Sigmoid colon (tissue), 4 donors: ENCODE results near the gene CHPF.

Source experiments
- CTCF ChIP-seq, 4 experiments: fragments of 450-650 bp in 3 of 4; fragments of 200-600 bp in 1 of 4; IDR thresholded peaks; one replicate each; pipeline ENCODE4 v1.5.1; 2016 to 2019; ENCODE audit warnings: antibody characterized with exemption in 4 of 4, mild to moderate bottlenecking in 3 of 4, moderate library complexity in 2 of 4
- EP300 ChIP-seq, 4 donors: sonication (generic); formaldehyde crosslinking; IDR thresholded peaks; one replicate each; pipeline ENCODE4 v1.6.1; 2017; ENCODE audit warnings: antibody characterized with exemption in 4 of 4
- POLR2A ChIP-seq, 2 donors: fragments of 450-650 bp; IDR thresholded peaks; one replicate each; pipeline ENCODE4 v1.6.1; 2016; ENCODE audit warnings: antibody characterized with exemption in 2 of 2, mild to moderate bottlenecking in 2 of 2, moderate library complexity in 2 of 2
- POLR2AphosphoS5 ChIP-seq, 4 donors: sonication (generic); formaldehyde crosslinking; IDR thresholded peaks; one replicate each; pipeline ENCODE4 v1.6.1; 2017; ENCODE audit warnings: antibody characterized with exemption in 4 of 4

GRCh38 chr2:219508444-219508734 is 35.2 kb downstream of the CHPF start:
- TF ChIP-seq CTCF (IDR thresholded peaks at IDR 0.05) (no peak), POLR2A (IDR thresholded peaks at IDR 0.05) (no peak), POLR2AphosphoS5 (IDR thresholded peaks at IDR 0.05) (no peak), EP300 (IDR thresholded peaks at IDR 0.05) (no peak)
